HG03095 (cell line): ENCODE measurements around the gene PI4KA.
A peak's percentile ranks its signal among the peaks of the same experiment; 100 is the strongest.

Experiments
- ATAC-seq: cut with Tn5 transposase; IDR thresholded peaks from one replicate; pipeline ENCODE4 v1.9.1; 2021; ENCODE audit warnings: moderate library complexity; ENCODE audit not compliant: unreplicated experiment

Gene PI4KA

GRCh38 chr22:20881869-20882815 lies 23.5 kb upstream of the PI4KA start:
- no peak for ATAC-seq

GRCh38 chr22:20881231-20881630 lies 22.6 kb upstream of the PI4KA start:
- no peak for ATAC-seq

- no peak for ATAC-seq
Observed at GRCh38 chr22:20877715-20878114, 19.1 kb upstream of the PI4KA start.

GRCh38 chr22:20875296-20875695 lies 16.7 kb upstream of the PI4KA start:
- no peak for ATAC-seq

GRCh38 chr22:20873214-20873613 lies 14.6 kb upstream of the PI4KA start:
- no peak for ATAC-seq

- no peak for ATAC-seq
Observed at GRCh38 chr22:20869234-20869633, 10.6 kb upstream of the PI4KA start.

GRCh38 chr22:20868025-20868962 lies 9.7 kb upstream of the PI4KA start:
- ATAC-seq, result no peak

- no peak for ATAC-seq
Observed at GRCh38 chr22:20867179-20868024, 8.8 kb upstream of the PI4KA start.

GRCh38 chr22:20866736-20867135 lies 8.1 kb upstream of the PI4KA start:
- no peak for ATAC-seq

GRCh38 chr22:20865875-20866445 lies 7.3 kb upstream of the PI4KA start:
- ATAC-seq, result no peak

- ATAC-seq, result no peak
Observed at GRCh38 chr22:20865331-20865730, 6.7 kb upstream of the PI4KA start.

GRCh38 chr22:20864186-20864908 lies 5.7 kb upstream of the PI4KA start:
- ATAC-seq, result no peak

GRCh38 chr22:20863366-20863765 lies 4.8 kb upstream of the PI4KA start:
- ATAC-seq, result no peak

GRCh38 chr22:20862540-20862939 lies 3.9 kb upstream of the PI4KA start:
- ATAC-seq, result no peak

GRCh38 chr22:20859615-20860014 lies 1.0 kb upstream of the PI4KA start:
- no peak for ATAC-seq

- peak; percentile 33 for ATAC-seq
Observed at GRCh38 chr22:20857838-20858614, 585 bp downstream of the PI4KA start.

- ATAC-seq, result no peak
Observed at GRCh38 chr22:20857247-20857643, 1.4 kb downstream of the PI4KA start.

GRCh38 chr22:20853236-20853660 lies 5.4 kb downstream of the PI4KA start:
- no peak for ATAC-seq

GRCh38 chr22:20852503-20852902 lies 6.1 kb downstream of the PI4KA start:
- no peak for ATAC-seq
